GM18519 (cell line): ENCODE measurements around the gene RXRG.

Experiments used
- ATAC-seq: cut with Tn5 transposase; IDR thresholded peaks from one replicate; pipeline ENCODE4 v1.9.1; 2021; ENCODE audit warnings: mild to moderate bottlenecking, moderate library complexity; ENCODE audit not compliant: unreplicated experiment, low FRiP score

RXRG gene

DNA sequence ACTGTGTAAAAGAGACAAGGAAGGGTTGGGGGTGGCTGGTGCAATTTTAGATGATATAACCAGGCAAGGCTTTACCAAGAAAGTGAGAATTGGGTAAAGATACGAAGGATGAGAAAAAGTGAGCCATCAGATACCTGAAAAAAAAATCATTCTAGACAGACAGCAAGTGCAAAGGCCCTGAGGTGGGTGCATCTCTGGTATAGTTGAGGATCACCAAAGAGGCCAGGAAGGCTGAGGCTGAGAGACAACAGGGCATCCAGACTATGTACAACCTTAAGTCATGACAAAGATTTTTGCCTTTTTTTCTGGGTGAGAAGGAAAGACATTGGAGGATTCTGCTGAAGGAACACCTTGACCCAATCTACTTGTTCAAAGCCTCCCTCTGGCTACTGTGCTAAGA is 29.9 kb downstream of the RXRG start:
- no peak for ATAC-seq

- ATAC-seq, result no peak
Observed at GRCh38 chr1:165414620-165415019, 30.3 kb downstream of the RXRG start.

- ATAC-seq, result no peak
Observed at GRCh38 chr1:165411396-165411795, 33.5 kb downstream of the RXRG start.

DNA sequence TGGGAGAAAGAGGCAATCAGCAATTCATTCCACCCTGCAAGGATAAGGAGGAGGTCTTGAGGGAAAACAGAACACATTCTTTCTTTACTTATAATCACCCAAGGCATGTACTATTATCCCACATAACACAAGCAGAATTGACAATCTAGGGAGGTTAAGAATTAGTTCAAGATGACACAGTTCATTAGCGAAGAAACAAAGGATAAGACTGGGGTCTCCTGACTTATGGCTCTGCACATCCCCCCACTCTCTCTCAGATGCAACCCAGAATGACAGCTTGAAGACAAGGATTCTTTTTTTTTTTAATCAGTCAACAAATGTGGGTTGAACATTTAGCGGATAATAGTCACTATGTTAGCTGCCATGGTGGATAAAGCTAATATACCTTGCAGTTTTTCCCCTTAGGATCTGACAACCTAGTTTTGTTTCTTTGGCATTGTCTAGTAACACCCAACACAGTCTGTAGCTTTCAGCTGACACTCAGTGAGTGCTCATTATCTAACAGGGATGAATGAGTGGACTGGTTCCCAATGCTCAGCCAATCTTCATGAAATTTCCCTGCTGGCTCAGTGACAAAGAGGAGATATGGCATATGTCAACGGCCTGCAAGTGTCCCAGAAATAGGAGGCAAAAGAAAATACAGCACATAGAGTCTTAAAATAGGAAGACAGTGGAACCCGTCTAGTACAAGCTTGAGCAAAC is 35.1 kb downstream of the RXRG start:
- ATAC-seq, result no peak

DNA sequence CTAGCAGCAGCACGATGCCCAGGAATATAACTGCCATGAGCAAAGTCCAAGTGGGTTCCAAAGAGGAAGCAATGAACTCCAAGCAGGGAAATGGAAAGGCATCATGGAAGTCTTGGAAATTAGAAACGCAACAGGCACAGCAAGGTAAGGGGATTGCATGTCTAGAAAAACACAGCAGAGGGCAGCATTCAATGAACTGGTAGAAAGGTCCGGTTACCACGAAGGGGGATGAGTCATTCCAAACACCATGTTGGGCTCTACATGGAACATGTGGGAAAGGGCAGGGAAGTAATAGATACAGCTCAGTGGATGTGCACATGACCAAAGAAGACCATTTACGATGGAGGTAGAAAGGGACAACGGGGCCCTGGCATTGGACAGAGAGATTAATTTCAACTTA is 36.4 kb downstream of the RXRG start:
- ATAC-seq, result no peak

- ATAC-seq, result no peak
Observed at GRCh38 chr1:165407398-165407797, 37.5 kb downstream of the RXRG start.

- peak; percentile 52 for ATAC-seq
Observed at GRCh38 chr1:165403835-165404482, 41.0 kb downstream of the RXRG start.

- ATAC-seq, result no peak
Observed at GRCh38 chr1:165402517-165403111, 42.3 kb downstream of the RXRG start.

DNA sequence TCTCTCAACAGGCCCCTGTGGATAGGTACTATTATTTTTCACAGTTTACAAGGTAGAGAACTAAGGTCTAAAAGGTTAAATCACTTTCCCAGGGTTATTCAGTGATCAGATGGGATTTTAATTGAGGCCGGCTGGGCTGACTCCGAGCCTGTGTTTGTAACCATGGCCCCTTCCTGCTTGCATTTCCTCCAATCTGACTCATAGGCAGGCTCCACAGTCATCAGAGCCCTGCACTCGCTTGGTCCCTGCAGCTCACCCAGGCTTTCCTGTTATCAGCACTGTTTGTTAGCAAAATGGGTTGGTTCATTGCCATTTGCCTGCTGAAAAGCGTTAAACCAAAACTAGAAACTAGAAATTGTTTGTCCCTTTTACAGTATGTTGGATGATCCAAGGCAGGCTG is 47.0 kb downstream of the RXRG start:
- ATAC-seq, result no peak

- ATAC-seq, result no peak
Observed at GRCh38 chr1:165395901-165396300, 49.0 kb downstream of the RXRG start.

DNA sequence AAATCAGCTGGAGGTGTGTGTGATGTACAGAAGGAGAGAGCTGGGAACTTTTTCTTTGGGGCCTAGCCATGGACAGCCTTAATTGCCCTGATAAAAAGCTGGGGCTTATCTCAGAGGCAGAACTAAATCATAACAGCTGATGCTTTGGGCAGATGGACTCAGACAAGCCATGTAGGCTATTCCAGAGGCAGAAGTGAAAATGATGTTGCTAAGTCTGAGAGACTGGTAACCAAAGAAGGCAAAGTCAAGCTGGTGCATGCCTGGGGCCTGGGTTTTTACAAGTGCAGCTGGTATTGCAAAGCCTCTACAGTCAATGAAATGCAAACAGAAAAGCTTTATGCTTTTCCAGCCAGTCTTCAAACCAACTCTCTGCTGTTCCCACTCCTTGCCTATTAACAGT is 49.4 kb downstream of the RXRG start:
- no peak for ATAC-seq

- ATAC-seq, result peak; percentile 92
Observed at GRCh38 chr1:165392634-165393571, 52.0 kb downstream of the RXRG start.

DNA sequence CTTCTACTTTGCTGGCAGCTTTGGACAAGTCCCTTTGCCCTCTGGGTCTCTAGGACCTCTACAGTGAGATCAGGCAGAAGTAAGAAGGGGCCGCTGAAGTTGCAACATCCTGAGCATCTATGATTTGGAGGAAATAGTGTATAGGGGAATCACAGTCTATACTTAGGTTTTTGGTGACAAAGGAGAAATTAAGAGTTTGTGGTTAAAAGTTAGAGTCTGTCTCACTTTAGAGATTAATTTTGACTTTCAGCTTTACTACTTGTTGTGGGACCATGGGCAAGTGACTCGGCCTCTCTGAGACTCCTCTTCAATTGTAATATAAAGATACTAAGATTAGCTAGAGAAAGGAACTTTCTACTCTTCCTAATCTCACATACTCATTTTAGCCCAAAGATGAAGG is 55.3 kb downstream of the RXRG start:
- ATAC-seq, result no peak

GRCh38 chr1:165387961-165388360 is 57.0 kb downstream of the RXRG start:
- no peak for ATAC-seq

DNA sequence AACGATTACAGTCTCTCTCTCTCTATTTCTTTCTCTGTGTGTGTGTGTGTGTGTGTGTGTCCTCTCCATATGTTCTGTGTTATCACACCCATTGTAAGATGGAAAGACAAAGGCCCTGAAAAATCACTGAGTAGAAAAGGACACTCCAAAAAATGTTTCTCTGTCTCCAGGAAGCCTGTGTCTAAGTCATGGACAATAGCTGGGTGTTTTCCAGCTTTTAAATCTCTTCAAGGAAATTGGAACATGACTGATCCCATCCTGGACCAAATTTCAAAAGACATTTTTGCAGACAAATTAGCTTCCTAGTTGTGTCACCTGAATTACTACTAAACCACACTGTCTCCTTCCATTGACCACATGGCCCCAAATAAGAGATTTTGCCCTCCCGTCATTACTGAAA is 57.4 kb downstream of the RXRG start:
- no peak for ATAC-seq

- no peak for ATAC-seq
Observed at GRCh38 chr1:165383599-165384405, 61.1 kb downstream of the RXRG start.

- no peak for ATAC-seq
Observed at GRCh38 chr1:165383067-165383466, 61.9 kb downstream of the RXRG start.

DNA sequence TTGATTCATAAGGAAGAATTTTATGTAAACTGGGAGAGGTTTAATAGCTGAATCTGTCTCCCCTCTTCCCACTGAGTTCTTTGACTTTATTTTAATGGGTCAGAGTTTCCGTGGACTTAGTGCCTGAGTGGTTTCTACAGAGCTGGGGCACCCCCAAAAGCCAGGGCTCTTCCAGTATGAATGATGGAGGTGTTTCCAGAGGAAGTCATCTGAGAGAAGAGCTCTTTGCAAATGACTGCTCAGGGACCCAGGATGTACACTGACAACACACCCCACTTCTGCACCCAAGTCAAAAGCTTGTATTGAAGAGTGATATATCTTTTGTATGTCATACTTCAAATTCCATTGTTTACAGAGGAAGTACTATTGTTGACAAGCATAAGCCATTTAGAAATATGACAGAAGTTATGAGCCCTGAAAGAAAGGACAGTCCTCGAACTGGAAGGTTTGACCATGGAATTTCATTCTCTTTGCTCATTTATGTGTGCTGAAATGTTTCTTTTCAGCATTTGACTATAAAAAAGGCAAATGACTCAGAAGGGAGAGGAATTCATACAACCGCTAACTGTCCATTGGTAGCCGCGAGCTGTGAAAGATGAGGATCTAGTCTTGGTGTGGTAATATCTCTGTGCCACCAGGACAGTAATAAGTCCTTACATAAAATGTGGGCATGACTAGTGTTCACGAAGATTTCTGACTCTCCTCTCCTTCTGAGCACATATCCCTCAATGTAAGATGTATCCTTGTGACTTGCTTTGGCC is 63.0 kb downstream of the RXRG start:
- ATAC-seq, result no peak

DNA sequence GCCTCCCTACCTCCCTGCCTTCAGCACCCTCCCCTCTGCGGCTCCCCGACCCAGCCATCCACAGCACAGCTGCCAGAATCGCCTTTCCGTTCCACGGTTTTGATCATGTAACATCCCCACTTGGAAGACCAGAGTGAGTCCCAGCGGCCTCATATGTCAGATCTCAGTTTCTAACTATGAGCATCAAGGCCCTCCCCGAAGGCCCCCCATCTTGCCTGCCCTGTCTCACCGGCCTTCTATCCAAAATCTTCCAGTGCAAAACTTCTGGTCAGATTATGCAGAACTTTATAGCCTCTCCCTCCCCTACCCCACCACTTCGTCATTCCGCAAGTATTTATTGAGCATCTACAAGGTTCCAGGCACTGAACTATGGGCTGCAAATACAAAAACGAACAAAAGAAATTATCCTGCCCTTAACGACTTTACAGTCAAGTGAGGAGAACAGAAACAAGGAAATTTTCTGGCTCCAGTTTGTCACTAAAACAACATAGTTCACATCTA is 68.1 kb downstream of the RXRG start:
- no peak for ATAC-seq
